ENCODE data around the gene METRN.

- TF ChIP-seq TAF1 (IDR thresholded peaks at IDR 0.05; ENCODE audit: borderline replicate concordance, insufficient read depth, low read length) (no peak), SIN3A (IDR thresholded peaks at IDR 0.05; ENCODE audit: borderline replicate concordance, insufficient read depth, low read length) (no peak), POLR2AphosphoS5 (IDR thresholded peaks at IDR 0.05; ENCODE audit: low read depth, low read length) (no peak), REST (IDR thresholded peaks at IDR 0.05; ENCODE audit: insufficient read depth in 1 of 2, low read depth in 2 of 2, low read length in 2 of 2) (no peak)
These were observed 17.4 kb downstream of the METRN start for GRCh38 chr16:732332-732731.
